GM18861 (cell line): ENCODE data around the gene TLR1.
A peak's percentile ranks its signal among the peaks of the same experiment; 100 is the strongest.

Source experiments
- ATAC-seq: cut with Tn5 transposase; IDR thresholded peaks from one replicate; pipeline ENCODE4 v1.9.1; 2021; ENCODE audit not compliant: unreplicated experiment

The TLR1 gene, protein sequence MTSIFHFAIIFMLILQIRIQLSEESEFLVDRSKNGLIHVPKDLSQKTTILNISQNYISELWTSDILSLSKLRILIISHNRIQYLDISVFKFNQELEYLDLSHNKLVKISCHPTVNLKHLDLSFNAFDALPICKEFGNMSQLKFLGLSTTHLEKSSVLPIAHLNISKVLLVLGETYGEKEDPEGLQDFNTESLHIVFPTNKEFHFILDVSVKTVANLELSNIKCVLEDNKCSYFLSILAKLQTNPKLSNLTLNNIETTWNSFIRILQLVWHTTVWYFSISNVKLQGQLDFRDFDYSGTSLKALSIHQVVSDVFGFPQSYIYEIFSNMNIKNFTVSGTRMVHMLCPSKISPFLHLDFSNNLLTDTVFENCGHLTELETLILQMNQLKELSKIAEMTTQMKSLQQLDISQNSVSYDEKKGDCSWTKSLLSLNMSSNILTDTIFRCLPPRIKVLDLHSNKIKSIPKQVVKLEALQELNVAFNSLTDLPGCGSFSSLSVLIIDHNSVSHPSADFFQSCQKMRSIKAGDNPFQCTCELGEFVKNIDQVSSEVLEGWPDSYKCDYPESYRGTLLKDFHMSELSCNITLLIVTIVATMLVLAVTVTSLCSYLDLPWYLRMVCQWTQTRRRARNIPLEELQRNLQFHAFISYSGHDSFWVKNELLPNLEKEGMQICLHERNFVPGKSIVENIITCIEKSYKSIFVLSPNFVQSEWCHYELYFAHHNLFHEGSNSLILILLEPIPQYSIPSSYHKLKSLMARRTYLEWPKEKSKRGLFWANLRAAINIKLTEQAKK

DNA sequence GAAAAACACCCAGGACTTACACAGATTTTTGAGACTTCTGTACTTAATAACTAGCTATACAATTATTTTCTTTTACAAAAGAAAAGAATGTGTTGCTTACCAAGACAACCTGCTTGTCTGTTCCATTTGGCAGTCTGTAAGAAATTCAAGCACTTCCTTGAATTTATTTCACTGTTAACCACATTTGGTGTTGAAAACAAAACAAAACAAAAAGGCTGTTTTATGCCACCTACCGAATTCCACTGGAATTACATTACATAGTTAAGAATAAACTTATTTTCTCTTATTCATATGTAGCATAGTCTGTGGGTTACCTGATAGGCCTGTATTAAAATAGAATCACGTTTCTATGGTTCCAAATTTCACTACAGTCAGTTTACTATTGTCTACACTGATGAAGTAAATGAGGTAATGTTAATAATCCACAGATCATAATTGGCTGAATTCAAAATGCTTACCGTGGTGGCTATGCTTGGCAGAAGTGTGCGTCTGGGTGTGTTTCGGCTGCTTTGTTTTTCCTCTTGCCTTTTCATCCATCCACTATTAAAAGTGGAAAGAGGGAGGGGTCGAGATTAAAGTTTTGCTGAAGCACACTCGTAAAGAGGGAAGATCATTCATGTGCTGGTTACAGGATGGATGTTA is at the start of gene TLR1:
TLR1 (minus strand) TSS at position 138 of the 642 bp plus-strand sequence. CDS start 5,960 bp downstream, outside the sequence.
- peak; percentile 33 for ATAC-seq

DNA sequence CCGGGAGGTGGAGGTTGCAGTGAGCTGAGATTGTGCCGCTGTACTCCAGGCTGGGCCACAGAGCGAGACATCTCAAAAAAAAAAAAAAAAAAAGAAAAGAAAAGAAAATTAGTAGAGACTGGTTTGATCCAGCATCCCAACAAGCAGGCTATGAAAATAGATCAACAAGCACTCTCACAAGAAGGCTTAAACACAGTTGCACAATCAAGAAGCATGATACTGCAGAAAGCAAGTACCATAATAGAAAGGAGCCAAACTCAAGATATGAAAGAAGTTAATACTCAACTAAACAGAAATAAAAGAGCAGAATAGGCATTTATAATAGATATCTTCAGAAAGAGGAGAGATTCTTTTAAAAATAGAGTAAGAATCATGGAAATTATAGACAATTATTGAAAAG is 41.4 kb upstream of the TLR1 start:
- no peak for ATAC-seq

DNA sequence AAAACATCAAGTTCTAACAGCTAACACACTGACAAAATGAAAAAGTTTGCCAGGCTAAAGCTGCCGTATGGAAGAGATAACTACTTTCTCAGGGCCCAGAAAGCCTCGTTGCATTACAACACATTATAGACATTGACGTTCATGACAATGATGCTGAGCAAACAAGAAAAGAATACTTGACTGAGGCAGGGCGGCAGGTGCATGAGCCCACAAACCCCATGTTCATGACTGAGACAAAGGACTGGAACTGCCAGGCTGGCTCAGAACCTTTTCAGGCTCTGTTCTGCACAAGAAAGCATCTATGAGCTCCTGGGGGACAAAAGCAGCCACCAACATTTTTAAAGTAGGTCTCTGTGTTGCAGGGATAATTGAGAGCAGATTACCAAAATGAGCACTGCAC is 38.4 kb upstream of the TLR1 start:
- ATAC-seq = no peak

DNA sequence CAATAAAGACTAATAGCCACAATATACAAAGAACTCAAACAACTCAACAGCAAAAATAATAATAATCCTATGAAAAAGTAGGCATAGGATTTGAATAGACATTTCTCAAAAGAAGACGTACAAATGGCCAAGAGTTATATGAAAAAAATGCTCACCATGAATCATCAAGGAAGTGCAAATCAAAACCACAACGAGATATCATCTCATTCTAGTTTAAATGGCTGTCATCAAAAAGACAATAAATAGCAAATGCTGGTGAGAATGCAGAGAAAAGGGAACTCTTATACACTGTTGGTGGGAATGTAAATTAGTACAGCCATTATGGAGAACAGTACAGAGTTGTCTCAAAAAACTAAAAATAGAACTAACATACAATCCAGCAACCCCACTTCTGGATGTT is 33.3 kb upstream of the TLR1 start:
- no peak for ATAC-seq

DNA sequence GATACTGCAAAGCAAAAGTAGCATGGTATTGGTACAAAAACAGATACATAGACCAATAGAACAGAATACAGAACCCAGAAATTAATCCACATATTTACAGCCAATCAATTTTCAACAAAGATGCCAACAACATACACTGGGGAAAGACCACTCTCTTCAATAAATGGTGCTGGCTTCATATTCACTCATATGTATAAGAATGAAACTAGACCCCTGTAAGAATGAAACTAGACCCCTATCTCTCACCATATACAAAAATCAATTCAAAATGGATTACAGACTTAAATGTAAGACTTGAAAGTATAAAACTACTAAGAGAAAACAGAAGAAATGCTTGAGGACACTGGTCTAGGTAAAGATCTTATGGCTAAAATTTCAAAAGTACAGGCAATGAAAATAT is 32.7 kb upstream of the TLR1 start:
- ATAC-seq = no peak

DNA sequence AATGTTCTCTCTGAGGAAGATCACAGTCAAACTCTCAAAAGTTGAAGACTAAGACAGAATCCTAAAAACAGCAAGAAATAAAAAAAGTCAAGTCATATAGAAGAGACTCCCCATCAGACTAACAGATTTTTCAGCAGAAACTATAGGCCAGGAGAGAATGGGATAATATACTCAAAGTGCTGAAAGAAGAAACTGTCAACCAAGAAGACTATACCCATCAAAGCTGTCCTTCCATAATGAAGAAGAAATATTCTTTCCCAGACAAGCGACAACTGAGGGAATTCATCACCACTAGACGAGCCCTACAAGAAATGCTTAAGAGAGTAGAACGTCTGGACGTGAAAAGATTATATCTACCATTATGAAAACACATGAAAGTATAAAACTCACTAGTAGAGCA is 30.0 kb upstream of the TLR1 start:
- ATAC-seq = no peak

DNA sequence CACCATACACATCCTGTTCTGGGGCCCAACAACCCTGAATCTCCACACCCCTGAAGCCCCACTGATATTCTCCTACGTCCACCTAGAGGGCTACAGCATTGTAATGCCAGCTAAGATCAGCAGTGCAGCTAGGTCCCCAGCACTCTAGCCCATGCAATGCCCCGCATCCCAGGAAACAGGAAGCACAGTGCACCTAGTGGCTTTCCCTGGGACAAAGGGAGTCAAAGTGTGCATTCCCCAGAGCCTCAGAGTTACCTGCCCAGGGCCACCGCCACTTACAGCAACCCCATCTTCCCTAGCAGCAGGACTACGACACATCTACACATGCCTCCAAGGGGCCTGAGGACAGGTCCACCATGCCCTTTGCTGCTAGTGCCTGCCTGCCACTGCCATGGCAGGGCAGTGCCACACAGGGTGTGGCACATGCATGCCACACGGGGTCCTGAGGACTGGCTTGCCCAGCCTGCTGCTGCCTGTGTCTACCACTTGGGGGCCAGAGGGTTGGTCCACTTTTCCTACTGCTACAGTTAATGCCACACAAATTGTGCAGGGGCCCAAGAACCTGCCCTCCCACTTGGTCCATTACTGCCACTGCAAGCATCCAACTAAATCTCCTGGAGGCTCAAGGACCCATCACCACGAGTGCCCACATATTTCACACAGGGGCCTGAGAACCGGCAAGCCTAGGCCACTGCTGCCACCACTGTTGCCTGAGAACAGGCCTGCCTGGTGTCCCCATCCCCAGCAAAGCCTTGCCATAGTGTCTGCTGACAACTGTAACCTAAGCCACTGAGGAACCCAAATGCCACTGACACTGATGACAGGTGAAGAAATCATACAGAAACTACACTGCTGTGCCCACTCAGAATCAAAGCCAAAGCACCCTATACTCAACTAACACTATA is 28.3 kb upstream of the TLR1 start:
- no peak for ATAC-seq

DNA sequence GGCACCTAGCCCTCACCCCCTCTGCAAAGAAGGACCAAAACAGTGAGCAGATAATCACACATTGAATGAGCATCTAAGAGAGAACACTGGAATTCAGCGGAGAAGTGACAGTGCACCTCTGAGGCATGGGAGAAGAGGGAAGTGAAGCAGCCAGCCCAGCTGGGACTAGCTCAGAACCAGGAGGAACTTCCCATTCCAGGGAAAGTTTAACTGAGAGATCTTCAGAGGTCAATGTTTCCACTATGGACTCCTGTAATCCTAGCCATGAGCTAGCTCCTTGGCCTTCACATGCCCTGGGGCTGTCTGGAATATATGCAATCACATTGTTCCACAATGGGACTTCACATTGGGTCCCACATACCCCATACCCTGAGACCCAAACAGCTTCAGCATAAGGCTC is 27.6 kb upstream of the TLR1 start:
- no peak for ATAC-seq

DNA sequence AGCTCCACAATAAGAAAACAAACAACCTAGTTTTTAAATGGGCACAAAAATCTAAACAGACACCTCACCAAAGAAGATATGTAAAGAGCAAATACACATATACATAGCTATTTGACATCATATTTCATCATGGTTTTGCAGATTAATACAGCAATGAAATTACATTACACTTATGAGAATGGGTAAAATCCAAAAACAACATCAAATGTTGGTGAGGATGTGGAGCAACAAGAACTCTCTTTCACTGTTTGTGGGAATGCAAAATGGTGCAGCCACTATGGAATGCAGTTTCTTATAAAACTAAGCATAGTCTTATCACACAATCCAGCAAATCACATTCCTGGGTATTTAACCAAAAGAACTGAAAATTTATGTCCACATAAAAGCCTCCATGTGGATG is 27.1 kb upstream of the TLR1 start:
- no peak for ATAC-seq

DNA sequence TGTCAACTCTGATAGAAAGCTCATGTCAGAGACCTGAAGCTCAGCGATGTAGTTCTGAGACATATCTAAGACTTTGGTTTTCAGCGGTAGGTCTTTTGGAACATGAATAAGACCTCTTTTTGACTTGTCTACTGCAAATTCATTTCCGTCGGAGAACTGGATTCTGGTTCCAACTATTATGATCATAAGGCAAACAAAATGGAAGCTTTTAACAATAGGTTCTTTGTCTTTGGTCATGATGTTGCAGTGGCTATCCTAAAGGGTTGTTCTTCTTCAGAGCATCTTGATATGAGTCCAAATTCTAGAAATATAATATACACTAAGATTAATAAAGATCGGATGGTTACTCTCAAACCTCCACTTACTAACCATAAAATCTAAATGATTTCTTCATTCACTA is 24.6 kb upstream of the TLR1 start:
- ATAC-seq = no peak

DNA sequence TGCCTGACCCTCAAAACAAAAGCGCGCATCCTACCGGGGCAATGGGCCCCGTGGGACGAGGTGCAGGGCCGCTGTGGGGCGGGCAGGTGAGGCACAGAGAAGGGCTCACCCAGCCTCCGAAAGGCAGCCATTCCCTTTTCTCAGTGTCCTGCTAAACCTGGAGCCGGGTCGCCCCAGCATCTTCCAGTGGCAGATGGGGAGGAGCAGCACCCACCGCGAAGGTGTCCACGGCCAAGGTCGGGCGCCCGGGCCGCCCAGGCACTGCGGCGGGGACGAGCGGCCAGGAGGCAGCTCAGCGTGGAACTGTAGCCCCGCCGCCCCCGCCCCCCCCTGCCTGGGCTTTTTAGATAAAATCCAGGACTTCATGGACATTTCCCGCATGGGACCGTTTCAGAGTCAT is 19.2 kb upstream of the TLR1 start:
- no peak for ATAC-seq

DNA sequence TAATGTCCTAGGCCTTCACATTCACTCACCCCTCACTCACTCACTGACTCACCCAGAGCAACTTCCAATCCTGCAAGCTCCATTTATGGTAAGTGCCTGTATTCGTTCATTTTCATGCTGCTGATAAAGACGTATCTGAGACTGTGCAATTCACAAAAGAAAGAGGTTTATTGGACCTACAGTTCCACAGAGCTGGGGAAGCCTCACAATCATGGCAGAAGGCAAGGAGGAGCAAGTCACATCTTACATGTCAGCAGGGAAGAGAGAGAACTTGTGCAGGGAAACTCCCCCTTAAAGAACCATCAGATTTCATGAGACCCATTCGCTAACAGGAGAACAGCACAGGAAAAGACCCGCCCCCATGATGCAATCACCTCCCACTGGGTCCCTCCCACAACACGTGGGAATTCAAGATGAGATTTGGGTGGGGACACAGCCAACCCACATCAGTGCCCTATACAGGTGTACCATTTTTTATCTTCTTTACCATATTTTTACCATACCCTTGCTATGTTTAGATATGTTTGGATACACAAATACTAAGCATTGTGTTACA is 18.2 kb upstream of the TLR1 start:
- ATAC-seq = no peak

DNA sequence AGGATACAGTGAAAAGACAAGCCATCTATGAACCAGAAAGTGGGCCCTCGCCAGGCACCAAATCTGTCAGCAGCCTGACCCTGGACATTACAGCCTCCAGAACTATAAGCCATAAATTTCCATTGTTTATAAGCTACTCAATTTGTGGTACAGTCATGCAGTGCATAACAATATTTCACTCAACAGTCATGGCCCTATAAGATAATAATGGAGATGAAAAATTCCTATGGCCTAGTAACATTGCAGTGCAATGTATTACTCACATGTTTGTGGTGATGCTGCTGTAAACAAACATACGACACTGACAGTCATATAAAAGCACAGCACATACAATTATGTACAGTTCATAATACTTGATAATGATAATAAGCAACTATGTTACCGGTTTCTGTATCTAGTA is 17.1 kb upstream of the TLR1 start:
- no peak for ATAC-seq

DNA sequence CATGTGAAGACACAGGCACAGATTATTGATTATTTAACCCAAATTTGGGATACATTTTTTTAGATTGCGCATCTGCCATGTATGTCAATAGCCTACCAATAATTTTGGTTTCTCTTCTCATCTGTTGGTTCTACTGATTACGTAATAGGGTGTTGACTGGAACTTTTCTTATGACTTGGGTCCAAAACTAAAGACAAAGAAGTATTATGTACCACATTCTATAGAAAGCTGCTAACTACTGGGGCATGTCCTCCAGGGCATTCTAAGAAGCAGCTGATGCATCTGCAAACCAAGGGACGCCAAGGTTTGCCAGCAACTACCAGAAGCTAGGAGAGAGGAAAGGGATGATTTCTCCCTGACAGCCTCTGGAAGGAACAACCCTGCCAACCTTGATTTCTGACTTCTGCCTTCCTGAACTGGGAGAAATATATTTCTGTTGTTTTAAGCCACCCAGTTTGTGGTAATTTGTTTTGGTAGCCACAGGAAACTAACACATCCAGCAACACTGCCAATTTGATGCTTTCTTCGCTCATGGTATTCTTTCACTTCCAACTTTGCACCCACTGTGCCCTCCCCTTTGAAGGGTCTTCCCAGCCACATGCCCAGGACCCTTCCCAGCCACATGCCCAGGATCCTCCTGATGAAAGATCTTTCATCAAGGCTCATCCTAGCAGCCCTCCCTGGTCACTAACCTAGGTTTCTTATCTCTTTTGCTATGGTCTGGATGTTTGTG is 15.9 kb upstream of the TLR1 start:
- ATAC-seq = peak; percentile 43

DNA sequence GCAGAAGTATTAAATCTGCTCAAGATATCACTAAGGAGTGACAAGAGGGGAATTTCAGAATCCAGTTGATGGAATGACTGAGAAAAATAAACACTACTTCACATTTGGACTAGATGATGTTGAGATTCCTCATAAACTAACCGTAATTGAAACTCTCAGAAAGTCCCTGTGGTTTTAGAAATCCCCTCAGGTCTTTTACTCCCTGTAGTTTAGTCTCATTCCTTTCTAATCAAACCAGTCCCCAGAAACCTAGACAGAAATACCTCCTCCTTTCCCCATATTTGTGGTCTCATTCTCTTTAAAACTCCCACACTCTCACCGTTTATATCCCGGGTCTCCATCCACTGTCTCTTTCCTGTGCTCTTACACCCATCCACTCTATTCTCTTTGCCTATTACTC is 15.0 kb upstream of the TLR1 start:
- no peak for ATAC-seq

DNA sequence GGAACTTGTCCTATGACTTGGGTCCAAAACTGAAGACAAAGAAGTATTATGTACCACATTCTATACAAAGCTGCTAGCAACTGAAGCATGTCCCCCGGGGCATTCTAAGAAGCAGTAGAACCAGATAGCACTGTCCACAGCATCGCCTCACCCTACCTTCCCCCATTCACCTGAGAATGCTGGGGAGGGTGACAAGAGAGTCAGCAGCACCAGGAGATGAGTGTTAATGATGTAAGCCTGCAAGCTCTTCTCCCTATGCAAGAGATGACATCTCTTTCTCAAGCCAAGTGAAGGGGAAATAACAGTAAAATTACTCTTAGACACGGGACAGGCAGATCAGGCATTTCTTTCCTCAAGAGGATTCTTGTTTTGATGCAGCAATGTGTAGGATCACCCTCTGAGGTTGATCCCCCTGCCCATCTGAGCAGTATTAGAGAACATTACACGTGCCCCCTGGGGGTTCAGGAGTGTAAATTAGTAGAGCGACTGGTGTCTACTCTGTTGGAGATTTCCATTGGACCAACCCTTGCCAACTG is 13.9 kb upstream of the TLR1 start:
- ATAC-seq = peak; percentile 49

DNA sequence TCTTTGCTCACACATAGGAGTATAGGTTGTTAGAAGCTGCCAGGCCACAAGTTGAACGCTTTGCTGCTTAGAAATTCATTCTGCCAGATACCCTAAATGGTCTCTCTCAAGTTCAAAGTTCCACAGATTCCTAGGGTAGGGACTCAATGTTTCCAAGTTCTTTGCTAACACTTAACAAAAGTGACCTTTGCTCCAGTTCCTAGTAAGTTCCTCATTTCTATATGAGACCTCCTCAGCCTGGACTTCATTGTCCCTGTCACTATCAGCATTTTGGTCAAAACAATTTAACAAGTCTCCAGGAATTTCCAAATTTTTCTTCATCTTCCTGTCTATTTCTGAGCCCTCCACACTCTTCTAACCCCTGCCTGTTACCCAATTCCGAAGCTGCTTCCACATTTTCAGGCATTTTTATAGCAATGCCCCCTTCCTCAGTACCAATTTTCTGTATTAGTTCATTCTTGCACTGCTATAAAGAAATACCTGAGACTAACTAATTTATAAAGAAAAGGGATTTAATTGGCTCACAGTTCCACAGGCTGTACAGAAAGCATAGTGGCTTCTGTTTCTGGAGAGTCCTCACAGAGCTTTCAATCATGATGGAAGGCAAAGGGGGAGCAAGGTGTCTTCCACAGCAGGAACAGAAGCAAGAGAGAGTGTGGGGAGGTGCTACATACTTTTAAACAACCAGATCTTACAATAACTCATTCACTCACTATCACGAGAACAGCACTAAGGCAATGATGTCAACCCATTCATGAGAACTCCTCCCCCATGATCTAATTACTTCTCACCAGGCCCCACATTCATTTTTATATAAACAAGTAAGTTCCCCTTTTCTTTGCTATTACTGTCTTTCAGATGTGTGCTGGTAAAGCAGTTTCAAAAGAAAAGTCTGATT is 11.5 kb upstream of the TLR1 start:
- ATAC-seq = no peak

DNA sequence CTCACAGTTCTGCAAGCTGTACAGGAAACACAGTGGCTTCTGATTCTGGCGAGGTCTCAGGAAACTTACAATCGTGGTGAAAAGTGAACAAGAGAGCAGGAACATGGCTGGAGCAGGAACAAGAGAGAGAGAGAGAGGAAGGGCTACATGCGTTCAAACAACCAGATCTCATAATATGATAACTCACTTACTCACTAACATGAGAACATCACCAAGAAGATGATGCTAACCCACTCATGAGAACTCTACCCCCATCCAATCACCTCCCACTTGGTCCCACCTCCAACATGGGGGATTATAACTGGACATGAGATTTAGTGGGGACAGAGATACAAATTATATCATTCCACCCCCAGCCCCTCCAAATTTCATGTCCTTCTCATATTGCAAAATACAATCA is 9.8 kb upstream of the TLR1 start:
- no peak for ATAC-seq

DNA sequence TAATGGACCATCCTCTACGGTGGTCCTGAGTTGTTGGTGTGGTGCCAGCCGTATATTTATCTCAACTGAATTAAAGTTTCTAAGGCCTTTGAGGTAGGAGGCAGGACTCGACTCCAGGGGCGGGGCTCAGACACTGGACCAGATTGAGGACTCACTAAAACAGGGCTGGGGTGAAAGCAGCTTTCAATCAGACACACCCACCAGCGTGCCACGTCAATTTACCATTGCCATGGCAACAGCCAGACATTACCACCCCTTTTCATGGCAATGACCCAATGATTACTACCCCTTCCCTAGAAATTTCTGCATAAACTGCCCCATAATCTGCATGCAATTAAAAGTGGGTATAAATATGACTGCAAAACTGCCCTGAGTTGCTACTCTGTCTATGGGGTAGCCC is 6.7 kb upstream of the TLR1 start:
- ATAC-seq = no peak
